ENCODE data around the gene MEPE.

The MEPE gene

DNA sequence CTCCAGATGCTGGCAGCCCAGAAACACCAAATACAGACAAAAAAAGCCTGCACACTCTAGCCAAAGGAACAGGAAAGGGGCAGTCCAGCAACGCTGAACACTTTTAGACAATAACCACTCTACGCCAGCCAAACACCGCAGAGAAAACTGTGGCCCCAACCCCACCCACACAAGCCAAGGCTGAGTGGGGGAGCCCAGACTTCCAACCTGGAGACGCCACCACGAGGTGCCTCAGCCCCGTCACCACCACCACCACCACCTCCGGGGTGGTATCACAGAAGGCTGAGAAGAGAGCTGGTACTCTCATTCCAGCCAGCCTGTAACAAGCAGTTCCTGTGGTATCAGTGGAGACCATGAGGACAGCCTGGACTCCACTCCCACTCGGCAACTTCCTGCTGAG, 22.8 kb downstream of the MEPE start:
- Mint-ChIP-seq H3K27ac (no peak overlapping the region), H3K4me3 (no peak overlapping the region), H3K9me3 (ENCODE audit: low read depth) (no peaks in the 10 kb centered on the region), H3K4me1 (ENCODE audit: low read depth) (no peaks in the 10 kb centered on the region), H3K27me3 (no peaks in the 10 kb centered on the region), H3K36me3 (no peaks in the 10 kb centered on the region)

DNA sequence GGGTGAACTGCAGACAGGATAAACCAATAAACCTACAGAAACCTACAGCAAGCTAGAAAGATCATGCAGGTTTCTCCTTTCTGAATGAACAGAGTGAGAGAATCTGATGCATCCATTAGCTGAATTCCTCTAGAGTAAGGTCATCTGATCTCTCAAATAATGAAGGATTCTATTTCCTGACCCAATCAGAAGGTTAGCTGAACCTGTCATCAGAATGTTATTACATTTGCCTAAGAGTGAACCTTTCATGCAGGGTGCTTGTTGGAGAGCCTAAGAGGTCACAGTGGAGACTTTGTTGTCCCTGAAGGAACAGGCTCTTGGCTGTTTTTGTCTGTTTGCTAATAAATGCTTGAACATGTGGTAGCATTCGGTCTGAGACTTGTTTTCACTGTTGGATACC, 24.0 kb downstream of the MEPE start:
- H3K4me1 Mint-ChIP-seq (ENCODE audit: low read depth), result no peaks in the 10 kb centered on the region
- no peaks in the 10 kb centered on the region for H3K9me3 Mint-ChIP-seq (ENCODE audit: low read depth)
- H3K27ac Mint-ChIP-seq, result no peak overlapping the region
- no peak overlapping the region for H3K4me3 Mint-ChIP-seq
- H3K27me3 Mint-ChIP-seq, result no peaks in the 10 kb centered on the region
- H3K36me3 Mint-ChIP-seq, result no peaks in the 10 kb centered on the region

DNA sequence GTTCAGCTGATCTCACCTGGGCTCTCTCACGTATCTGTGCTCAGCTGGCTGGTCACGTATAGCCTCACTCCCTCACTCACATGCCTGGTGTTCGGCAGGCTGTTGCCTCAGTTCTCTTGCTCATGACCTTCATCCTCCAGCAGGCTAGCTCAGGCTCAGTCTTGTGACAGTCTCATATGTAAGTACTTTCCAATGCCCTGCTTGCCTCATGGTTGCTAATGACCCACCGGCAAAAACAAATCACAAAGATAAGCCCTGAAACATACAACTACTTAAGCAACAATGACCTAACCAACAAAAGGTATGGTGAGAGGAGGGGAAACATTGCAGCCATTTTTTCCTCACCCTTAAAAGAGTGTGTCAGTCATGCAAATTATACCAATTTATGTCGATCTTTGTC, 25.0 kb downstream of the MEPE start:
- Mint-ChIP-seq H3K4me3 (no peak overlapping the region), H3K27me3 (no peaks in the 10 kb centered on the region), H3K9me3 (ENCODE audit: low read depth) (no peaks in the 10 kb centered on the region), H3K27ac (no peak overlapping the region), H3K36me3 (no peaks in the 10 kb centered on the region), H3K4me1 (ENCODE audit: low read depth) (no peaks in the 10 kb centered on the region)

DNA sequence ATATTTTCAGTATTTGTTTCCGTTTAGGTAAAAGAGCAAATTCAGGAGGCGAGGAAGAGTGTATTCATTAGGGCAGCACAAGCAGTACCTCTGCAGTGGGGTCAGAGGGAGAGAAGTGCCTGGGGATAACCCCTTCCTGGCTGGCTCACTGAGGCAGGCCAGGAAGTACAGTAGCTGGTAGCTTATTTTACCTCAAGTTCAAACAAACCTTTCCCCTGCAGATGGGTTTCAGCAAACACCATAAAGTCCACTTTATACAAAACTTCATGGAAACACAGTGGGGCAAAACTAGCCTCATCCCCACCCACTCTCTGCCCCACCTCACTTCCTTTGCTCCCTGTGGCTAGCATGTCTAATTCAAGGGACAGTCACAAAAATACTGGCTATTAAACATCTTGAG, 29.5 kb downstream of the MEPE start:
- H3K4me1 Mint-ChIP-seq (ENCODE audit: low read depth), result no peaks in the 10 kb centered on the region
- peaks cover 7% of the 10 kb centered on the region for H3K27me3 Mint-ChIP-seq
- H3K27ac Mint-ChIP-seq, result no peak overlapping the region
- H3K9me3 Mint-ChIP-seq (ENCODE audit: low read depth), result no peaks in the 10 kb centered on the region
- H3K4me3 Mint-ChIP-seq, result no peak overlapping the region
- no peaks in the 10 kb centered on the region for H3K36me3 Mint-ChIP-seq

DNA sequence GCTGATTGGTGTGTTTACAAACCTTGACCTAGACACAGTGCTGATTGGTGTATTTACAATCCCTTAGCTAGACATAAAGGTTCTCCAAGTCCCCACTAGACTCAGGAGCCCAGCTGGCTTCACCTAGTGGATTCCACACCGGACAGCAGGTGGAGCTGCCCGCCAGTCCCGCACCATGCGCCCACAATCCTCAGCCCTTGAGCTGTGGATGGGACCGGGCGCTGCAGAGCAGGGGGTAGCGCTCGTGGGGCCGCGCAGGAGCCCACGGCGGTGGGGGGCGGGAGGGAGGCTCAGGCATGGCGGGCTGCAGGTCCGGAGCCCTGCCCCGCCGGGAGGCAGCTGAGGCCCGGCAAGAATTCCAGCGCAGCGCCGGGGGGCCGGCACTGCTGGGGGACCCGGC, 30.7 kb downstream of the MEPE start:
- Mint-ChIP-seq H3K36me3 (no peaks in the 10 kb centered on the region), H3K27me3 (peaks cover 9% of the 10 kb centered on the region), H3K27ac (no peak overlapping the region), H3K4me1 (ENCODE audit: low read depth) (no peaks in the 10 kb centered on the region), H3K9me3 (ENCODE audit: low read depth) (no peaks in the 10 kb centered on the region), H3K4me3 (no peak overlapping the region)

DNA sequence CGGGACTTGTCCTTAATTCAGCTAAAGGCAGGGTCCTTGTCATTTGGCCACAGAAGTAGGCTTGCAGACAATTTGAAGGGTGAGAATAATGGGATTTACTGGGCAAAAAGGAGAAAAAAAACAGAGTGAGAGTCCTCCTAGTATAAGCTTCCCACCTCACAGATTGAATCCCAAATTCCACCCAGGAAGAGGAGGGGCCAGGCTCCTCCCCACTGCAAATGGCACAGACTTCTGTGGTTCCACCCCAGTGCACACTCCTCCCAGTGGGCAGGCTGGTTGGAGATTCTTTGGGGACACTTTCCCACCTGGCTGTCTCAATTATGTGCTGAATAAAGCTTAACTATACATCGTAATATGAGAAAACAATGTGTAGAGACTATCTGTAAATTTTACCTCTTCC, 31.6 kb downstream of the MEPE start:
- H3K36me3 Mint-ChIP-seq, result no peaks in the 10 kb centered on the region
- H3K4me1 Mint-ChIP-seq (ENCODE audit: low read depth), result no peaks in the 10 kb centered on the region
- no peak overlapping the region for H3K27ac Mint-ChIP-seq
- H3K9me3 Mint-ChIP-seq (ENCODE audit: low read depth), result no peaks in the 10 kb centered on the region
- H3K27me3 Mint-ChIP-seq, result peaks cover 9% of the 10 kb centered on the region
- H3K4me3 Mint-ChIP-seq, result no peak overlapping the region

DNA sequence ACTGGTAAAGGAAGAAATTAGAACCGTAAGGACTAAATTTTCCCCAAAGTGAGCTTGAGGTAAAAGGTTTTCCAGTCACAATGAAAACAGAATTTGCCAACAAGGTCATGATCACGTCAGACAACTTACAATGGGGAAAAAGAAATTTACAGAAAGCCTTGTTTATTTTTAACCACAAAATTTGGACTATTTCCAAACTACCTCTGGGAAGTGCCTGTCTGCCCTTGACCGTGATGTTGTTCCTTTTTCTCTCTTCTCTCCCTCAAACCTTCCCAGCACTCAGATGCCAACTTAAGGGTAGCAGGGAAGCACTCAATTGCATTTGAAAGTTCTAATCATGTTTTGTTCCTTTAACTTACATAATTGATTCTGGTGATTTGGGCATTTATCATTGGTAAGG, 32.5 kb downstream of the MEPE start:
- Mint-ChIP-seq H3K4me1 (ENCODE audit: low read depth) (no peaks in the 10 kb centered on the region), H3K36me3 (no peaks in the 10 kb centered on the region), H3K4me3 (no peak overlapping the region)

DNA sequence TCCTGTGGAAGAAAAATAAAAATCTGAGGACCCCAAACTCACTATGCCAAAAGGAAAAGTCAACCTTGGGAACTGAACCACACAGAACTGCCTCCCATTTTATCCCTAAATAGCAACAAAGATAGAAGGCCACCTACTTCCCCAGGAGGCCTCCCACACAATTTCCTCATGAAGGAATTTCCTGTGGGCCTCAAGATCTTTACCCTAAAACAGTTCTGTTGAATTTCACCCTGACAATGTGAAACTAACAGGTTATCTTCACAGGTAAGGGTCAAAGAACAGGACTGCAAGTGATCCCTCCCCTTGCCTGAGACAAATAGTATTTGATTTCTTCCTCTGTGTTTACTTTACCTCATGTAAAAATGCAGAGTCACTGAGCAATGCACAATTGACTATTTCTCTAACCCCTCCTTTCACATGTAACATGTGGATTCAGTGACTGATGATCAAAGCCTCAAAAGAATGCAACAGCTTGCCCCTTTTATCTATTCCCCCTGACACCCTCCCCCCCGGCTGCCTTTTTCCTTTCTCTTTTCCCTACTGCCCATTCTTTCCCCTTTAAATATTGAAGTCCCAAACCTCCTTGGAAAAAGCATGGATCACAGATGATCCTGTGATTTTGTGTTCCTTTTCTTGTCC, 33.3 kb downstream of the MEPE start:
- Mint-ChIP-seq H3K4me1 (ENCODE audit: low read depth) (no peaks in the 10 kb centered on the region), H3K27ac (no peak overlapping the region), H3K36me3 (no peaks in the 10 kb centered on the region), H3K9me3 (ENCODE audit: low read depth) (no peaks in the 10 kb centered on the region), H3K4me3 (no peak overlapping the region), H3K27me3 (peaks cover 9% of the 10 kb centered on the region)

More for the DNA sequence above, 32.5 kb downstream of the MEPE start:
- H3K27me3 Mint-ChIP-seq, result peaks cover 9% of the 10 kb centered on the region
- no peak overlapping the region for H3K27ac Mint-ChIP-seq
- no peaks in the 10 kb centered on the region for H3K9me3 Mint-ChIP-seq (ENCODE audit: low read depth)

DNA sequence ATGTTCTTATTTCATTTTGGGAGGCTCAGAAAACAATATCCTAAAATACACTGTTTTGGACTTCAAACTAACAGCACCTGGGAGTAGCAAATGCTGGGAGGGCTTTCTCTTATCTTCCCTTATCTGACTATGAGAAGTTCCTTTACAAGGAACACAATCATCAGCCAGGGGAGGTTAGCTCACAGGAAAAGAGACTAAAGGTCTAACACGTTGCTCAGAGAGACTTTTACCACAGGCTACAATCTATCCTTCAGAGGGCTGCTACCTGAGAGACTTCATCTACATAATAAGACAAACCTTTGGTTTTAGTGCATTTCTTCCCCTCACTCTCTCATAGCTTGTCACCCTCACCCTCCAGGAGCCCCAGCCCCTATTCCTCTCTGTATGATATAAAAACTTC, 35.8 kb downstream of the MEPE start:
- Mint-ChIP-seq H3K9me3 (ENCODE audit: low read depth) (no peaks in the 10 kb centered on the region), H3K4me1 (ENCODE audit: low read depth) (no peaks in the 10 kb centered on the region), H3K27ac (no peak overlapping the region), H3K4me3 (no peak overlapping the region), H3K36me3 (no peaks in the 10 kb centered on the region), H3K27me3 (peaks cover 16% of the 10 kb centered on the region)

DNA sequence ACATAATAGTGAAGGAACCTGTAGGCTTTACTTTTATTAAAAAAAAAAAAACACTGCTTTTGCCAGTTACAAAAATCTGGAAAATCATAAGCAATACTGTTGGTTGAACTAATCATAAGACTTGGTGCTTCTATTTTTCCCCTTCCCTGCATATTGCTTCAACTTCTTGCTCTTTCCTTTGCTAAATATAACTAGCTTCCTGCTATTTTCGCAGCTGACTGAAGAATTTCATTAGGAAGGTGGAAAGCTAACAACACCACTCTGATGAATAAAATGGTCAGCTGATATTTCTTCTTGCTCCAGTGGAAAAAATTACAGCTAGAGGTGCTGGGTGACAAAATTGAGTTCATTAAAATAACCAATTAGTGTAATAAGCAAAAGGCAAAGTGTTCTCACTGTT, 39.3 kb downstream of the MEPE start:
- H3K4me3 Mint-ChIP-seq, result no peak overlapping the region
- H3K9me3 Mint-ChIP-seq (ENCODE audit: low read depth), result no peaks in the 10 kb centered on the region
- peaks cover 12% of the 10 kb centered on the region for H3K27me3 Mint-ChIP-seq
- no peaks in the 10 kb centered on the region for H3K4me1 Mint-ChIP-seq (ENCODE audit: low read depth)
- H3K36me3 Mint-ChIP-seq, result no peaks in the 10 kb centered on the region
- no peak overlapping the region for H3K27ac Mint-ChIP-seq

DNA sequence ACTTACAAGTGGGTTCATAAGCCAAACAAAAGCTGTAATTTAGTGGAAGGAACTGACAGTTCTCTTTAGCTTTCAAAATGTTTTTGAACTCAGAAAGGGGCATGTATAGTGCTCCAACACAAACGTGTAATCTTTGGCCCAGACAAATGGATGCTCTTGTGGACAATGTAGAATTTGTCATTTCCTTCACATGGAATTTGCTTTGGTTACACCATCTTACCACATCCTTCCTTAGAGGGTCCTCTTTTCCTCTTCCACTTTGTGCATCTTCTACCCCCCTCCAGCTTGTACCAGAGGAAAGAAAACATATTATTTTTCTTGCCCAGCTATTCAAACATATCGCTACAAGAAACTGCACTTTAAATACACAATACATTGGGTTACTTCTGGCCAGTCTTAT, 42.4 kb downstream of the MEPE start:
- Mint-ChIP-seq H3K9me3 (ENCODE audit: low read depth) (no peaks in the 10 kb centered on the region), H3K27me3 (peaks cover 15% of the 10 kb centered on the region), H3K4me1 (ENCODE audit: low read depth) (no peaks in the 10 kb centered on the region), H3K27ac (no peak overlapping the region), H3K36me3 (no peaks in the 10 kb centered on the region), H3K4me3 (no peak overlapping the region)

DNA sequence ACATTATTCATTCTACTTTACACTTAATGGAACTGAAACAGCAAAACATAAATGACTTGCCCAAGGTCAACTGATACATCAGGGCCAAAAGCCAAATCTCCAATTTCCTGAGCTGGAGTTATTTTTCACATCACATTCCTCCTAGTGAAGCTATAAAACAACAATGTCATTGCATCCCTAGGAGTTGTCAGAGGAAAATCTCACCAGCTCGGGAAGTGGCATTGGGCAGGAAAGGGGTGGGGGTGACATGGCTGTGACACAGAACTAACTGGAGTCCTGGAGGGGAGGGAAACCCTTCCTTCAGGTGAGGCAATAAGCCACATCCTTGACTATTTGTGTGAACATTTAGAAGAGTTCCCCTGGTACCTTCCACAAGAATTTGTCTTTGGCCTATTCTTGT, 47.3 kb downstream of the MEPE start:
- Mint-ChIP-seq H3K4me1 (ENCODE audit: low read depth) (no peaks in the 10 kb centered on the region), H3K4me3 (no peak overlapping the region), H3K27ac (no peak overlapping the region), H3K27me3 (peaks cover 7% of the 10 kb centered on the region), H3K36me3 (no peaks in the 10 kb centered on the region), H3K9me3 (ENCODE audit: low read depth) (no peaks in the 10 kb centered on the region)

DNA sequence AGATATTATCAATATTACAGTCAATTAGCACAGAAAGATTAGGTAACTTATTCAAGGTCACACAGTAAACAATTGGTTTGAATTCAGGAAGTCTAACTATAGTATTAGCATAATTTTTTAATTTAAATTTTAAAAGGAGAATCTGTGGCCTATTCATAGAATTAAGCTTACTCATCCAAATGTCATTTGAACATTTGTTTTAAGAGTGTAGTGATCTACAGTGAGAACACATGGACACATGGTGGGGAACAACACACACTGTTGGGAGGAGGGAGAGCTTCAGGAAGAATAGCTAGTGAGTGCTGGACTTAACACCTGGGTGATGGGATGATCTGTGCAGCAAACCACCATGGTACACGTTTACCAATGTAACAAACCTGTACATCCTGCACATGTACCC, 48.3 kb downstream of the MEPE start:
- Mint-ChIP-seq H3K27ac (no peak overlapping the region), H3K9me3 (ENCODE audit: low read depth) (no peaks in the 10 kb centered on the region), H3K27me3 (peaks cover 10% of the 10 kb centered on the region), H3K4me1 (ENCODE audit: low read depth) (no peaks in the 10 kb centered on the region), H3K4me3 (no peak overlapping the region), H3K36me3 (no peaks in the 10 kb centered on the region)

DNA sequence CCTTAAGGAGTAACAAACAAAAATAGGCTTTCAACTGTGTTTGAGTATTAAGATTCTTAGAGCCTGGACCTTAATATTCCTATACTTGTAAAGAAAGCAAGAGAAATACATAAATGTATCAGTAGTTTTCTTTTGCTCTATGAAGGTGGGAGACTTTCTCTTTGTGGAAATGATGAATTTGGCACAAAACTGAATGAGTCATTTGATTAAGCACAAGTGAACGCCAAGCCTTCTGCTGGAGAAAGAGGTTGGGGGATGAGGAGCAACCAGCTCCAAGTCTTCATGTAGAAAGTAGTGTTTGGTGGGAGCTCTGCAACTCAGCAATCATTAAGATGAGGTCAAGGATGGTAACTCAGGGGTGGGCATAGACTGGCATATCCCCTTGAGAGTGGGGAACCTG, 49.6 kb downstream of the MEPE start:
- peaks cover 10% of the 10 kb centered on the region for H3K27me3 Mint-ChIP-seq
- H3K4me3 Mint-ChIP-seq, result no peak overlapping the region
- H3K9me3 Mint-ChIP-seq (ENCODE audit: low read depth), result no peaks in the 10 kb centered on the region
- H3K27ac Mint-ChIP-seq, result no peak overlapping the region
- H3K36me3 Mint-ChIP-seq, result no peaks in the 10 kb centered on the region
- H3K4me1 Mint-ChIP-seq (ENCODE audit: low read depth), result no peaks in the 10 kb centered on the region

DNA sequence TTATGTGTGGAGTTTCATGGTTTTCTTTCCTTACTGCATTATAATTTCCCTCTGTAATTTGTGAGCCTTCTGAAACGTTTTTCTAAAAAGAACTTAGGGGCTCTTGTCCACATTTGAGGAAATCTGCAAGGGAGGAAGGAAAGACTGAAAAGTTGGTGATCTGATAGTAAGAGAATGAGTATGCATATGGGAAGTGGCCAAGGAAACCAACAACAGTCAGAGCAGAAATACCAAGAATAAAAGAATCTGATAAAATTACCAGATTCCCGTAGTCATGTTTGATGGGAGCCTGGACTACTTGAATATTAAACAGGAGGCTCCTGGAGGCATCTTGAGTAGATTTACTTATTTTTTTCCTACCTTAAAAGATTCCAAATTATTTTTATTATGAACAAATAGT, 50.1 kb downstream of the MEPE start:
- Mint-ChIP-seq H3K4me1 (ENCODE audit: low read depth) (no peaks in the 10 kb centered on the region), H3K9me3 (ENCODE audit: low read depth) (no peaks in the 10 kb centered on the region), H3K27ac (no peak overlapping the region), H3K4me3 (no peak overlapping the region), H3K36me3 (no peaks in the 10 kb centered on the region), H3K27me3 (peaks cover 10% of the 10 kb centered on the region)

DNA sequence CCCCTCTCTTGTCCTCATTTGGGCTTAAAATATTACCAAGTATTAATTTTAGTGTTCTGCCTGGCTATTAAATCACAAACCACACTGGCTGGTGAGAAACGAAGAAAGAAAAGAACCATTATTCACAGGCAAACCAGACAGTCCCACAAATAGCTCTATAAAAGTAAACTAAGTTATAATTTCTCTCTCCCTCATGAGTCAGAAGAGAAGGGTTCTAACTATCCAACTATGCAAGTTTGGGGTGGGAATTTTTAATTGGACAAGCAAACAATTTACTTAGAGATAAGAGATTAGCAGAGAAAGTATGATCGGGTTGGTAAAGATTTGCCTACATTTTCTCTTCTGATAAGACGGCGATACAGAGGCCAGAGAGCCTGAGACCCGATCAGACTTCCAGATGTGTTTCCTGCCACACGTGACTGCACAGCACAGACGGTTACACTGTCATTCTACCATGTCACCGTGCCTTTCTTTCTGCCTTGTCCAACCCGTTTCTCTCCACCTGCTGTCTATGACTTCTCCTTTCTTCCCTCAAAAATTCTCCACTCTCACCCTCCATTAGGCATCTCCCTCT, 52.3 kb downstream of the MEPE start:
- Mint-ChIP-seq H3K36me3 (no peaks in the 10 kb centered on the region), H3K27ac (no peak overlapping the region), H3K27me3 (peaks cover 6% of the 10 kb centered on the region), H3K9me3 (ENCODE audit: low read depth) (no peaks in the 10 kb centered on the region), H3K4me3 (no peak overlapping the region), H3K4me1 (ENCODE audit: low read depth) (no peaks in the 10 kb centered on the region)
